Activated naive CD8-positive, alpha-beta T cell treated with anti-CD3 and anti-CD28 coated beads, Interleukin-2, amount 50 U/mL, for 24 hours (primary cell): ENCODE results near the gene SND1.

ENCODE experiments used
- ATAC-seq: fragments of 150-1000 bp; cut with Tn5 transposase; one replicate; pipeline ENCODE4 v1.10.0; 2021
- DNase-seq: peaks from one replicate; pipeline ENCODE4 v3.0.0; 2021
- H3K27ac Mint-ChIP-seq: one replicate; pipeline ENCODE4 v1.8.0; 2021; ENCODE audit warnings: mild to moderate bottlenecking, mixed read lengths
- H3K27me3 Mint-ChIP-seq: one replicate; pipeline ENCODE4 v1.8.0; 2021; ENCODE audit warnings: mixed read lengths
- H3K36me3 Mint-ChIP-seq: one replicate; pipeline ENCODE4 v1.8.0; 2021; ENCODE audit warnings: low read depth, mixed read lengths
- H3K4me1 Mint-ChIP-seq: one replicate; pipeline ENCODE4 v1.8.0; 2021; ENCODE audit warnings: mixed read lengths
- H3K4me3 Mint-ChIP-seq: one replicate; pipeline ENCODE4 v1.8.0; 2021; ENCODE audit warnings: mild to moderate bottlenecking, moderate library complexity, mixed read lengths
- H3K9me3 Mint-ChIP-seq: one replicate; pipeline ENCODE4 v1.8.0; 2021; ENCODE audit warnings: mixed read lengths

The SND1 gene

GRCh38 chr7:127816354-127817190 is 164.6 kb downstream of the SND1 start:
- no peak overlapping the region for H3K27ac Mint-ChIP-seq
- no peak overlapping the region for H3K4me3 Mint-ChIP-seq
- no peak for ATAC-seq
- H3K9me3 Mint-ChIP-seq, result no peaks in the 10 kb centered on the region
- no peaks in the 10 kb centered on the region for H3K27me3 Mint-ChIP-seq
- H3K4me1 Mint-ChIP-seq, result peaks cover 54% of the 10 kb centered on the region
- peaks cover 27% of the 10 kb centered on the region for H3K36me3 Mint-ChIP-seq
- no peak for DNase-seq

GRCh38 chr7:127817466-127817865 is 165.5 kb downstream of the SND1 start:
- H3K4me3 Mint-ChIP-seq, result no peak overlapping the region
- DNase-seq (no peak), ATAC-seq (no peak)
- peaks cover 54% of the 10 kb centered on the region for H3K4me1 Mint-ChIP-seq
- H3K27ac Mint-ChIP-seq, result no peak overlapping the region
- H3K9me3 Mint-ChIP-seq, result no peaks in the 10 kb centered on the region
- peaks cover 24% of the 10 kb centered on the region for H3K36me3 Mint-ChIP-seq
- no peaks in the 10 kb centered on the region for H3K27me3 Mint-ChIP-seq

- Mint-ChIP-seq H3K27ac (no peak overlapping the region), H3K27me3 (no peaks in the 10 kb centered on the region), H3K36me3 (peaks cover 19% of the 10 kb centered on the region), H3K4me3 (no peak overlapping the region), H3K9me3 (no peaks in the 10 kb centered on the region), H3K4me1 (peaks cover 54% of the 10 kb centered on the region)
- ATAC-seq, result no peak
- DNase-seq, result no peak
Observed at GRCh38 chr7:127818306-127818705, 166.3 kb downstream of the SND1 start.

- H3K9me3 Mint-ChIP-seq, result no peaks in the 10 kb centered on the region
- peak overlapping the region; percentile 76 for H3K27ac Mint-ChIP-seq
Observed at GRCh38 chr7:127819975-127820731, 168.2 kb downstream of the SND1 start.

GRCh38 chr7:127820732-127821085 is 168.7 kb downstream of the SND1 start:
- DNase-seq (no peak), ATAC-seq (peak; percentile 35)
- peak overlapping the region; percentile 28 for H3K4me3 Mint-ChIP-seq

More at GRCh38 chr7:127819975-127820731, 168.2 kb downstream of the SND1 start:
- H3K36me3 Mint-ChIP-seq, result peaks cover 13% of the 10 kb centered on the region
- H3K27me3 Mint-ChIP-seq, result no peaks in the 10 kb centered on the region
- peak; percentile 92 for ATAC-seq
- peaks cover 45% of the 10 kb centered on the region for H3K4me1 Mint-ChIP-seq
- peak overlapping the region; percentile 28 for H3K4me3 Mint-ChIP-seq
- DNase-seq, result no peak

GRCh38 chr7:127821146-127821545 is 169.2 kb downstream of the SND1 start:
- ATAC-seq, result no peak
- Mint-ChIP-seq H3K27me3 (no peaks in the 10 kb centered on the region), H3K4me1 (peaks cover 45% of the 10 kb centered on the region), H3K27ac (peak overlapping the region; percentile 76), H3K36me3 (peaks cover 10% of the 10 kb centered on the region), H3K9me3 (no peaks in the 10 kb centered on the region), H3K4me3 (peak overlapping the region; percentile 28)
- DNase-seq, result no peak

More at GRCh38 chr7:127820732-127821085, 168.7 kb downstream of the SND1 start:
- Mint-ChIP-seq H3K4me1 (peaks cover 45% of the 10 kb centered on the region), H3K9me3 (no peaks in the 10 kb centered on the region), H3K27ac (peak overlapping the region; percentile 76), H3K27me3 (no peaks in the 10 kb centered on the region), H3K36me3 (peaks cover 13% of the 10 kb centered on the region)

GRCh38 chr7:127822822-127823508 is 171.0 kb downstream of the SND1 start:
- ATAC-seq (peak; percentile 11), DNase-seq (no peak)
- Mint-ChIP-seq H3K4me3 (no peak overlapping the region), H3K4me1 (peaks cover 39% of the 10 kb centered on the region), H3K27ac (no peak overlapping the region), H3K9me3 (no peaks in the 10 kb centered on the region), H3K36me3 (peaks cover 7% of the 10 kb centered on the region), H3K27me3 (no peaks in the 10 kb centered on the region)

GRCh38 chr7:127824682-127825081 is 172.7 kb downstream of the SND1 start:
- Mint-ChIP-seq H3K4me1 (peaks cover 29% of the 10 kb centered on the region), H3K9me3 (no peaks in the 10 kb centered on the region), H3K36me3 (peaks cover 13% of the 10 kb centered on the region), H3K27me3 (no peaks in the 10 kb centered on the region), H3K27ac (no peak overlapping the region), H3K4me3 (no peak overlapping the region)
- no peak for ATAC-seq
- no peak for DNase-seq

- Mint-ChIP-seq H3K27me3 (no peaks in the 10 kb centered on the region), H3K4me3 (no peak overlapping the region), H3K4me1 (peaks cover 3% of the 10 kb centered on the region), H3K9me3 (no peaks in the 10 kb centered on the region), H3K27ac (no peak overlapping the region), H3K36me3 (peaks cover 38% of the 10 kb centered on the region)
- ATAC-seq (no peak), DNase-seq (no peak)
Observed at GRCh38 chr7:127828843-127829500, 177.0 kb downstream of the SND1 start.

- Mint-ChIP-seq H3K4me3 (no peak overlapping the region), H3K27ac (no peak overlapping the region), H3K27me3 (no peaks in the 10 kb centered on the region), H3K9me3 (peaks cover 11% of the 10 kb centered on the region), H3K4me1 (peaks cover 2% of the 10 kb centered on the region), H3K36me3 (peaks cover 54% of the 10 kb centered on the region)
- DNase-seq (no peak), ATAC-seq (no peak)
Observed at GRCh38 chr7:127831318-127832219, 179.6 kb downstream of the SND1 start.

- Mint-ChIP-seq H3K27me3 (no peaks in the 10 kb centered on the region), H3K36me3 (peaks cover 64% of the 10 kb centered on the region), H3K4me3 (no peak overlapping the region), H3K9me3 (peaks cover 15% of the 10 kb centered on the region), H3K27ac (no peak overlapping the region), H3K4me1 (peaks cover 2% of the 10 kb centered on the region)
- DNase-seq (no peak), ATAC-seq (no peak)
Observed at GRCh38 chr7:127832592-127832991, 180.6 kb downstream of the SND1 start.

GRCh38 chr7:127833641-127834040 is 181.6 kb downstream of the SND1 start:
- peaks cover 70% of the 10 kb centered on the region for H3K36me3 Mint-ChIP-seq
- no peak overlapping the region for H3K27ac Mint-ChIP-seq
- peaks cover 2% of the 10 kb centered on the region for H3K4me1 Mint-ChIP-seq
- ATAC-seq, result no peak
- peaks cover 21% of the 10 kb centered on the region for H3K9me3 Mint-ChIP-seq
- H3K4me3 Mint-ChIP-seq, result no peak overlapping the region
- H3K27me3 Mint-ChIP-seq, result no peaks in the 10 kb centered on the region
- DNase-seq, result no peak

- peaks cover 21% of the 10 kb centered on the region for H3K9me3 Mint-ChIP-seq
- H3K4me1 Mint-ChIP-seq, result no peaks in the 10 kb centered on the region
Observed at GRCh38 chr7:127835679-127836078, 183.7 kb downstream of the SND1 start.

More at GRCh38 chr7:127835679-127836078, 183.7 kb downstream of the SND1 start:
- ATAC-seq (no peak), DNase-seq (no peak)
- H3K36me3 Mint-ChIP-seq, result peaks cover 63% of the 10 kb centered on the region
- no peak overlapping the region for H3K27ac Mint-ChIP-seq
- H3K27me3 Mint-ChIP-seq, result no peaks in the 10 kb centered on the region
- H3K4me3 Mint-ChIP-seq, result no peak overlapping the region
